GM19372 (cell line): Measurements from ENCODE around the gene RAB36.

Source experiments
- ATAC-seq: cut with Tn5 transposase; IDR thresholded peaks from one replicate; pipeline ENCODE4 v1.9.1; 2021; ENCODE audit warnings: mild to moderate bottlenecking, low read depth, moderate library complexity; ENCODE audit not compliant: unreplicated experiment

RAB36 gene

GRCh38 chr22:23197836-23198235, 52.6 kb downstream of the RAB36 start:
- ATAC-seq, result no peak

- ATAC-seq, result no peak
Measured at GRCh38 chr22:23199159-23199558, 53.9 kb downstream of the RAB36 start.

- no peak for ATAC-seq
Measured at GRCh38 chr22:23200898-23201297, 55.6 kb downstream of the RAB36 start.

GRCh38 chr22:23202812-23203451, 57.7 kb downstream of the RAB36 start:
- no peak for ATAC-seq

- no peak for ATAC-seq
Measured at GRCh38 chr22:23203452-23204124, 58.3 kb downstream of the RAB36 start.

- no peak for ATAC-seq
Measured at GRCh38 chr22:23204125-23204488, 58.8 kb downstream of the RAB36 start.

GRCh38 chr22:23204541-23205157, 59.4 kb downstream of the RAB36 start:
- no peak for ATAC-seq

- no peak for ATAC-seq
Measured at GRCh38 chr22:23205339-23206049, 60.2 kb downstream of the RAB36 start.

GRCh38 chr22:23206915-23207314, 61.6 kb downstream of the RAB36 start:
- no peak for ATAC-seq

- no peak for ATAC-seq
Measured at GRCh38 chr22:23207729-23208393, 62.6 kb downstream of the RAB36 start.

GRCh38 chr22:23210428-23211170, 65.3 kb downstream of the RAB36 start:
- ATAC-seq, result no peak

- no peak for ATAC-seq
Measured at GRCh38 chr22:23211622-23212021, 66.3 kb downstream of the RAB36 start.

GRCh38 chr22:23212061-23213021, 67.1 kb downstream of the RAB36 start:
- ATAC-seq, result no peak

GRCh38 chr22:23213022-23213555, 67.8 kb downstream of the RAB36 start:
- ATAC-seq, result no peak

GRCh38 chr22:23213581-23214334, 68.5 kb downstream of the RAB36 start:
- no peak for ATAC-seq
